ENCODE data around the gene GDF9. TPM values are rescaled to one million over a fixed set of nuclear protein-coding genes. Genes with fewer than 3 reads are reported as not detected.
A peak's percentile ranks its signal among the peaks of the same experiment; 100 is the strongest.

GDF9 gene
- total RNA-seq, 1 donor from 2014 or later, result 0.88 TPM

DNA sequence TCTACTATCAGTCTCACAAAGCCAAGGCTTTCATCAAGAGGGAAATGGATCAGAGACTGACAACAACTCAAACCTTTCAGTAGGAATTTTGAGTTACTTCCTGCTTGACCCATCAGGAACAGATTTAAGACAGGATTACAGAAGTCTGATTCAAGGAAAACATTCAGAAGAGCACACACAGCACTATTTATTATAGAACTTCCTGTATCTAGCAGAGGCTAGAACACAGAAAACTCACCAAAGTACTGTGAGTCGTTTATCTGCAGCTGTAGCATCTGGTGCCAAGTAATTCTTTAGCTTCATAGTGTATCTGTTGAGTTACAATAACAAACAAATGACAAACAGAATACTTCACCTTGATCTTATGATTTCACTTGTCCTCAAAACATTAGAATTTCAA, 21.0 kb upstream of the GDF9 start:
- DNase-seq (ENCODE audit: low read depth), result no peak
- Histone ChIP-seq H3K27me3 (ENCODE audit: control insufficient read depth, insufficient read depth, low read length) (no peaks in the 10 kb centered on the region), H3K4me3 (ENCODE audit: low read depth, low read length) (no peak overlapping the region), H3K36me3 (ENCODE audit: control insufficient read depth, insufficient read depth, low read length) (peaks cover 2% of the 10 kb centered on the region)
- TF ChIP-seq, protein P1, sequence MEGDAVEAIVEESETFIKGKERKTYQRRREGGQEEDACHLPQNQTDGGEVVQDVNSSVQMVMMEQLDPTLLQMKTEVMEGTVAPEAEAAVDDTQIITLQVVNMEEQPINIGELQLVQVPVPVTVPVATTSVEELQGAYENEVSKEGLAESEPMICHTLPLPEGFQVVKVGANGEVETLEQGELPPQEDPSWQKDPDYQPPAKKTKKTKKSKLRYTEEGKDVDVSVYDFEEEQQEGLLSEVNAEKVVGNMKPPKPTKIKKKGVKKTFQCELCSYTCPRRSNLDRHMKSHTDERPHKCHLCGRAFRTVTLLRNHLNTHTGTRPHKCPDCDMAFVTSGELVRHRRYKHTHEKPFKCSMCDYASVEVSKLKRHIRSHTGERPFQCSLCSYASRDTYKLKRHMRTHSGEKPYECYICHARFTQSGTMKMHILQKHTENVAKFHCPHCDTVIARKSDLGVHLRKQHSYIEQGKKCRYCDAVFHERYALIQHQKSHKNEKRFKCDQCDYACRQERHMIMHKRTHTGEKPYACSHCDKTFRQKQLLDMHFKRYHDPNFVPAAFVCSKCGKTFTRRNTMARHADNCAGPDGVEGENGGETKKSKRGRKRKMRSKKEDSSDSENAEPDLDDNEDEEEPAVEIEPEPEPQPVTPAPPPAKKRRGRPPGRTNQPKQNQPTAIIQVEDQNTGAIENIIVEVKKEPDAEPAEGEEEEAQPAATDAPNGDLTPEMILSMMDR (IDR thresholded peaks at IDR 0.05; ENCODE audit: insufficient read depth, low read length, poor library complexity, severe bottlenecking), result no peak

DNA sequence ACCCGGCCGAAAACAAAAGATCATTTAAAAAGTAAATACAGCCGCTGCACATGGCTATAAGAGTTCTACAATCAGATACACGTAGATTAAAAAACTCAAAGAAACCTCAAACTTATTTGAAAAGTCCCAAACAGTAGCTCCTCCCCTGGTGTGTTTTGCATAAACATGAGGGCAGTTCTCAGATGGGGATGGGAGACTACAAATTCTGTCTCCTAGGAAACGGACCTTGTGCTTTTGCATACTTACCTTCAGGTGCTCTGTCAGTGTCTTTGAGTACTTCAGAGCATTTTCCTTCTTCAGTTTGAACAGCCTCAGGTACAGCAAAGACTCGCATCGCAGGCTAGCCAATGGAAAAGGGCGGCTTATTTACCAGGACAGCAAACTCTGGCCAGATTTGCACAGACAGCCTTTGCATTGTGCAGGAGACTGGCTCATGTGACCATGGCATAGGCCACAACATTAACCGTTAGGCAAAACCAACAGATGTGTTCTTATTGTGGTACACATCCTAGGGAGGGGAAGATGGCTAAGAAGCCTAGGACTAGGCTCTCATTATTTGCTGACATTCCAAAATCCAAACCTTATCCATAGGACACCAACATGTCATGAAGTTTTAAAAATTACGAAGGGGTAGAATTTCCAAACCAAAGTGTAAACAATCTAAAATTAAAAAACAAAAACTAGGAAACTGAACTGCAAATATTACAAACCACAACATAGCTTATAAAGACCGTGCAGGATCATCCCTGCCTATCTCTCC, 20.0 kb upstream of the GDF9 start:
- Histone ChIP-seq H3K4me3 (ENCODE audit: low read depth, low read length) (no peak overlapping the region), H3K36me3 (ENCODE audit: control insufficient read depth, insufficient read depth, low read length) (peaks cover 2% of the 10 kb centered on the region), H3K27me3 (ENCODE audit: control insufficient read depth, insufficient read depth, low read length) (no peaks in the 10 kb centered on the region)
- no peak for DNase-seq (ENCODE audit: low read depth)
- TF ChIP-seq, protein P1 (IDR thresholded peaks at IDR 0.05; ENCODE audit: insufficient read depth, low read length, poor library complexity, severe bottlenecking), result no peak

DNA sequence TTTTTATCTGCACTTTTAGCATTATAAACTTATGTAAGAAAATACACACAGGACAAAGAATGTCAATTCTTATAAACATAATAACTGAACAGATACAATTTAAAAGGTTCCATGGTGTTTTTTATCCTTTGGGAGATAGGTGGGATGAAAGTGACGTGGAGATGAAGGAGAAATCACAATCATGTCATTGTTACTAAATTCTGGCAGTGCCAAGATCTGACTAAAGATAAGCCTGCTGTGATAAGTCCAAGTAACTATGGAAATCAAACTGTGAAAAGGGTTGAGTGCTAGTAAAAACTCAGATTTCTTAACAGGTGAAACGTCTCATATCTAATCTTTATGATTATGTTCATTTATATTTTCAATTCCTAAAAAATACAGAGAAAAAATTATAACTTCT, 18.3 kb upstream of the GDF9 start:
- TF ChIP-seq, protein P1 (IDR thresholded peaks at IDR 0.05; ENCODE audit: insufficient read depth, low read length, poor library complexity, severe bottlenecking), result no peak
- no peak for DNase-seq (ENCODE audit: low read depth)
- Histone ChIP-seq H3K4me3 (ENCODE audit: low read depth, low read length) (no peak overlapping the region), H3K27me3 (ENCODE audit: control insufficient read depth, insufficient read depth, low read length) (no peaks in the 10 kb centered on the region), H3K36me3 (ENCODE audit: control insufficient read depth, insufficient read depth, low read length) (peaks cover 2% of the 10 kb centered on the region)

DNA sequence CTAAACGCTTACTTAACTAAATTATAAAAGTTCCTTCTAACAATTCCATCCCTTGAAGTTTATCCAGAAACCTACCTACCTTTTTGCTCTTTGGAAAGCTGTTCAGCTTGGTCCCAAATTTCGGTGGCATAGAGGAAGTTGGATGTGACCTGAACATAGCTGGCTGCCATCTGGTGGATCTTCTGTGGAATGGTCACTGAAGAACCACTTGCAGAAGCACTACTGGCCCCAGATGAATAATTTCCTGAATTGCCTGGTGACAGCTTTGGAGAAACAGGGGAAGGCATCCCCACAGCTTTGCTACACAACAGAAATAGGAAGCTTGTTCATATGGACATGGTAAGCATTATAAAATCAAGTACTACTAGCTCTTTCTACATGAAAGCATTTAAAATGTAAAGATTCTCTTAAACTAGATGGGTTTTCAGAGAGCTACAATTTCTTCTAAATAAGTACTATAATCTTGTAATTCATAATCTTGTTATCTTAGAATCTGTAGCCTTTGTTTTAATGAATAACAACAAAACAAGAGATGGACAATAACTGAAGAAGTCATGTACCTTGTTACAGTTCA, 17.1 kb upstream of the GDF9 start:
- Histone ChIP-seq H3K27me3 (ENCODE audit: control insufficient read depth, insufficient read depth, low read length) (no peaks in the 10 kb centered on the region), H3K4me3 (ENCODE audit: low read depth, low read length) (no peak overlapping the region), H3K36me3 (ENCODE audit: control insufficient read depth, insufficient read depth, low read length) (peaks cover 2% of the 10 kb centered on the region)
- peak; percentile 28 for DNase-seq (ENCODE audit: low read depth)
- TF ChIP-seq, protein P1 (IDR thresholded peaks at IDR 0.05; ENCODE audit: insufficient read depth, low read length, poor library complexity, severe bottlenecking), result peak; percentile 64

DNA sequence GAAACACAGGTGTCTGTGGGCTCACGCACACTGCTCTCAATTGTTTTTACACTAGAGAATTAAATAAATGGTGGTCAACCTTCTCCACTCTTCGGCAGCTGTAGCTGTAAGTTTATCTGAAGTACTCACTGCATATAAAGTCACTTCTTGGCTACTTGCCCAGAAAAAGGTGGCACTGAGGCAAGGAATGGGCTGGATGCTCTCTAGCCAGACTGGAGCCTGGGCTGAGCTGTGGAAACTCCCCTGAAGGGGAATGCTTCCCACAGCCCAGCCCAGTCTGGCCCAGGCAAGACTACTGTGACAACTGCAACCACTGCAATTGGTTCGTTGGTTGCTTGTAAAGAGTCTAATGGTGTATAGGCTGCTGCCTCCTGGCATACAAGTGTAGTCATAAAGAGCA, 11.7 kb upstream of the GDF9 start:
- no peak for DNase-seq (ENCODE audit: low read depth)
- H3K27me3 ChIP-seq (ENCODE audit: control insufficient read depth, insufficient read depth, low read length), result no peaks in the 10 kb centered on the region
- no peak overlapping the region for H3K4me3 ChIP-seq (ENCODE audit: low read depth, low read length)
- TF ChIP-seq, protein P1 (IDR thresholded peaks at IDR 0.05; ENCODE audit: insufficient read depth, low read length, poor library complexity, severe bottlenecking), result no peak
- H3K36me3 ChIP-seq (ENCODE audit: control insufficient read depth, insufficient read depth, low read length), result peaks cover 3% of the 10 kb centered on the region
